GM18861 (cell line): ENCODE measurements around the gene PRDX3.

Experiments
- ATAC-seq: cut with Tn5 transposase; IDR thresholded peaks from one replicate; pipeline ENCODE4 v1.9.1; 2021; ENCODE audit not compliant: unreplicated experiment

PRDX3 gene

DNA sequence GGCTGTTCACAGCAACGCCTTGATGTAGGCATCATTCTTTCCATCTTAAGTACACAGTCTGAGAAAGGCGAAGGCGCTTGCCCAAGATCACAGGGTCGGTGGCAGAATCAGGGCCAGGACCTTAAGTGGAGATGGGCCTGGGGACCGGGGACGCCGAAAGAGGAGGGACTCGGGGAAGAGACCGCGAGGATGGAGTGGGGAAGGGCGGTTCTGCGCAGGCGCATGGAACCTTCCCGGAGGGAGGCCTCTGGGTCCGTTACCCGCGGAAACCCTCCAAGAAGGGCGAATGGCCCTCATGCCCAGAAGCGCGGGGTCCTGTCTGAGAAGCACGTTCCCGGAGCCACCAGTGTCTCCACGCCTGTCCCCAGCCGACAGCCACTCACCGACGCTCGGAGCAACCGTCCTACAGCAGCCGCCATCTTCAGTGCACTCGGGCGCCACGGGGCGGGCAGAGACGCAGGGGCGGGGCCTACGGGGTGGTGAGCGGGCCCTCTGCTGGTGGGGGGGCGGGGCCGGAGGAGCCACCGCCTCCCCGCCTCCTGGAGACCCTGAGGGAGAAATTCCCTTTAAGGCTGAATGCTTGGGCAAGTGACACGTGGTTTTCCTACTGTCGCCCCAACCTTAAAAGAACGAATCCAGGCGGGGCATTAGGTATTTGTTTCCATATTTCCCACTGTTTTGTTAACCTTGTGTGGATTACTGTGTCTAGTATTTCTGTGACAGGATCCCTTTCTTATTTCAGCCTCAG, at the start of gene PRDX3:
Gene PRDX3, minus strand, starts transcription at position 441 of the 748 bp plus-strand sequence. Its CDS starts 22 bp downstream, at position 419.
- ATAC-seq: peak; percentile 71

DNA sequence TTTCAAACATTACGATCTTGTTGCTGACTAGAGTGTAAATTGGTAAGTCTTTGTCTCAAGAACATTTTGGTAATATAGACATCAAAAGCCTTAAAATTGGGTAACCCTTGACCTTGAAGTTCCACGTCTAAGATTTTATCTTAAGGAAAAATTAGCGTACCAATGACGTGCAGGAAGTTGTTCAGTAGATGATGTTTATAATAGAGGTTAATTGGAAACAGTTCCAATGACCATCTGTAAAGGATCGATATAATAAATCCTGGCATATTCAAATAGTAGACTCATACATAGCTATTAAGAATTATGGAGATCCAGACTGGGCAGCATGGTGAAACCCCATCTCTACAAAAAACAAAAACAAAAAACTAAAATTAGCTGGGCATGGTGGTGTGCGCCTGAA, 49.2 kb upstream of the PRDX3 start:
- ATAC-seq: no peak

DNA sequence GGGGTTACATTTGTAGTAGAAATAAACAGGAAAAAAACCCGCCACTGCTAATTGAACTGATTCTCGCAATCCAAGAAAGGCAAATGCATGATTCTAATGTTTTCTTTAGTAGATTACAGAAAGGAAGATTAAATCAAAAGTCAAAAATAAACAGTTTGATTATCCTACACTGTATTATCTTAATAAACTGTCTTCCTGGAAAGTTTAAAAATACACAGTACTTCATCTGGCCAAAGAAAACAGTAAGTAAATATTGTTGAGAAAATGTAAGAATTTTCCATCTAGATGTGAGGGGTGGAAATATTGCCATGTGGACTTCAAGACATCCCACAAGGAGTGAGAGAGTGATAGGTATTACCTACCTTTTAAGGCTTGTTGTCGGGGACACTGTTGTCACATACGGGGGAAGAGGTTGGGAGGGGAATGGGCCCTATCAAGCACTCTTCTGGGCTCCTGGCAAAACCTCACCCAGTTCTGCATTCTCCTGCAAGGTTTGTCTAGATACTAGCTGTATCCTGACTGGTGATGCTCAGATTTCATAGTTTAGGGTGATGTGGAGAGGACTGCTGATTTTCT, 46.6 kb upstream of the PRDX3 start:
- no peak for ATAC-seq

DNA sequence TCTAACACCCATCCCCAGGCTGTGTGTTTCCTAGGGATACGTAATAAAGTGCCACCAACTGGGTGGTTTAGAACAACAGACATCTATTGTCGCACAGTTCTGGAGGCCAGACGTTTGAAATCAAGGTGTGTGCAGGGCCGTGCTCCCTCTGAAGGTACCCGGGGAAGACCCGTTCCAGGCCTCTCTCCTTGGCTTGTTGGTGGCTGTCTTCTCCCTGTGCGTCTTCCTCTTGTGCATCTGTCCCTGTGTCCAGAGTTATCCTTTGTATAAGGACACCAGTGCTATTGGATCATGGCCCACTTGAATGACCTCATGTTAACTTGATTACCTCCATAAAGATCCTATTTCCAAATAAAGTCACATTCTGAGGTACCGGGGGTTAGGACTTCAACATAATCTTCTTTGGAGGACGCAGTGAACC, 44.4 kb upstream of the PRDX3 start:
- no peak for ATAC-seq

DNA sequence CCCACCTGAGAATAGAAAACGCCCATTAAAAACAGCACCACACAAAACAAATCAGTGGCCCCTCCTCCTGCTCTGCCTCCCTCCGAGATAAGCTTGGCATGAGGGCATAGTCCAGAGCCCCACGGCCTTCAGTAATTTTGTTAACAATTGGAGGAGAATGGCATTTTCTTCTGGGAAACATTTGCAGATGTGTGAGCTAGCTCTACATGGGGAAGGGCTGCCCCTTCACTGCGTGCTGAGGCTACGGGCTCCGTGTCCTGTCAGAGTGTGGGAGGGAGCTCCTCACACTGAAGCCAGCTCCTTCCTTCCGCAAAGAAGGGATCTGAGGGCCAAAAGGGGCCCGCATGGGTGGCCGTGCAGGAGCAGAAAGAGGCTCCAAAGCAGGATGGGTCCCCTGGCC, 43.9 kb upstream of the PRDX3 start:
- no peak for ATAC-seq

DNA sequence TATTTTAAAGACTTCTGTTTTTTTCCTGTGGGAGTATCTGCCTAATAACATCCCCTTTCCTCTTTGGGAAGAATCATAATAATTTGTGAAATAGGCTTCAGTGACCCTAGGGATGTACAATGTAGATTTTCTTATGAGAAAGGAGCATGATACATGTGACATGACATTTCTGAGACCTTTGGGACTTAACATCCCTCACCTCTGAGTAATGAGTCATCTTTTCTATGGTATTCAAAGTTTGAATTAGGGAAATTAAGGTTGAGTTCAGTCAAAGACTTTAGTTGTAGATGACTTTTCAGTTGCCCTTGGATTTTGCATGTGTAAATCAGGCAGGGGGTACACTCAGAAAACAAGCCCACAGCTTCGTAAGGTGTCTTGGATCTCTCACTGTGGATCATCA, 43.1 kb upstream of the PRDX3 start:
- ATAC-seq: peak; percentile 46

DNA sequence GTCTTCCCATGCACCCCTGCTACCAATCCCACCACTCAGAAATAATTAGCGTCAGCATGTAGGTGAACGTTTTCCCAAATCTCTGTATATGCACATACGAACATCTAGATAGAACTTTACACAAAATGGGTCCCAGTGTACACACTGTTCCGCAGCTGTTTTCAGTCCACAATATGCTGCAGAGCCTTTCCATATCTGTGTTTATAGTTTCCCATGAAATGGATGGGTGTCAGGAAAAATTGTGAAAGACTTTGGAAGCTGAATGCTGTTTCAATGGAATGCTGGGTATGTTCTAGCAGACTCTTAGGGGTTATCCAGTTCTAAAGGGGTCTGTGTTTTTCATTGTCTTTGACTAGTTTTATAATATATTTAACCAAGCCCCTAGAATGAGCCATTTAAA, 42.6 kb upstream of the PRDX3 start:
- ATAC-seq: no peak

DNA sequence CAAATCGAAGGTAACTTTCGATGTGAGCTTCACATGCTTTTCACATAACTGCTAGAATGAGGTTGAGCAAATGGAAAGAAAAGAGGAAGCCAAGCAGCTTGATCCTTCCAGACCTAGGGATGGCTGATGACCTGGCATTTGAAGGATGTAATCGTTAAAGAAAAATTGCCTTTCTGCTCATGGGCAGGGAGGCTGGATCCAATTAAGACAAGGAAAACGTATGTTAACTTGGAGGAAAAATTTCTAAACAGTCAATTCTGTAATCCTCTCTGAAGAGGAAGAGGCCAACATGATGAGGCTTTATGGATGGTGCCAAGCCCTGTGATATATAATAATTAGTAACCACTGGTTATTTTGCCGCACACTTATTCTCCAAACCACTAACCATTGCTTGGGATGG, 41.3 kb upstream of the PRDX3 start:
- no peak for ATAC-seq

DNA sequence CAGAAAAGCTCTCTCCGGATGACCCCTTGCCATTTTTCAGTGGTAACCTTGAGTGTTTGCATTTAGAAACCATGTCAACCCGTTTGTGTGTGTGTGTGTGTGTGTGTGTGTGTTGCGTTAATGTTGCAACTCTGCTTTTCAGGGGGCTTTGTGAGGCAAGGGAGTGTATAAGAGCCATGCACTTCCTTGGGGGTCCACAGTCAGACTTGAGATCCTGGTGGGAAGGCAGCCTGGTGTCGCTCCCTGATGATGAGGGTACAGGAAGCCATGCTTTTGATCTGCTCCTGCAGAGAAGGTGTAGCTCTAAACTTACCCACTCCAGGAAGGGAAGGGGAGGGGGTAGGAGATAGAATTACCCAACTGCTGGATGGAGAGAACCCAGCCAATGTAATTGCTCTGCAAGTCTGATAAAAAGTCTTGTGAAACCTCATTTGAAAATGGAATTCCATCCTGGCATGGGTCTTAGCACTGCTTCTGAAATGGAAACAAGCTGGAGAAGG, 39.4 kb upstream of the PRDX3 start:
- ATAC-seq: no peak

DNA sequence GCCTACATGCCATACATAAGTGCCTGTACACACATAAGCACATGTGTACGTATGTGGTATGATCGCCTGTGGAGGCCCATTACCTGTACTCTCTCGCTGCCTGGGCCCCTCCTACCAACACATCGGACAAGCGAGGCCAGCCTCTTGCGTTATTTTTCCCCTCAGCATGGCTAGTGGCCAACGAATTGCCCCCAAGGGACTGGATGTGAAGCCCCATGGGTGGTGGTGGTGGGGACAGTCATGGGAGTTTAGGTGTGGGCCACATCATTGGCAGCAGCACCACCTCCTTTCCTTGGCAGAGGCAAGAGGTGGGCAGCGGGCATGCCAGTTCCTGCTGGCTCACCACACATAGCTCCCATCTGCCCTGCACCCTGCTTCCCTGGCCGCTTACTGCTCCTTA, 38.8 kb upstream of the PRDX3 start:
- no peak for ATAC-seq

DNA sequence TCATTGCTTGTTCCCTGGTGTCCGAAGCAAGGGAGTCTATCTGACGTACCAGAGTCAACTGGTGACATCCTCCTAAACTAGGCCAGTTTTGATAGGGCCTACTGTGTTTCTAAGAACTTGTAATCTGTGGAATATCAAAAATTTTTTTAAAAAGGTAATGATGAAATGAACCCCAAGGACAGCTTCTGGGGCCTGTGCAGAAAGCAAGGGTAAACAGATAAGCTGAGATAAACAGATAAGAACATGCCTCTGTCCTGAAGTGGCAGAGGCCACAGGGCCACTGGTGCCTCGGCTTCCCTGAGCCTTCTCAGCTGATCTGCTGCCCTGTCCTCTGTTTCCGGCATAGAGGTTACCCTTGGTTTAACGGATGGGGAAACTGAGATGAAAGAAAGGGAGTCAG, 37.5 kb upstream of the PRDX3 start:
- no peak for ATAC-seq

DNA sequence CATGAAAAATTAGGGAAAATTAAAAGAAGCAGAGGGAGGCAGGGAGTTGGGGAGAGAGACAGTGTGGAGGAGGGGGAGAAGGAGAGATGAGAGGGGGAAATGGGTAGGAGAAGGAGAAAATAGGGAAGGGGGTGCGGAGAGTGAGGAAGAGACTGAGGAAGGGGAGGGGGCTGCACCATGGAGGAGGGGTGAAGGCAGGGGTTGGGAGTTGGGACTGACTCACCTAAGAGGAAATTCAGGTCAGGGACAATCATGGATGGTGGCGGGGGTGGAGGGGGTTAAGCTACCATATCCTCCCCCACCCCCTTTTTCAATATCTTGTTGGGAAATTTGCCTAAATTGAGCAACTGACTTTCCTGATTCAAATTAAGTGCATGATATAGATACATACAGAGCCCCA, 36.8 kb upstream of the PRDX3 start:
- no peak for ATAC-seq

DNA sequence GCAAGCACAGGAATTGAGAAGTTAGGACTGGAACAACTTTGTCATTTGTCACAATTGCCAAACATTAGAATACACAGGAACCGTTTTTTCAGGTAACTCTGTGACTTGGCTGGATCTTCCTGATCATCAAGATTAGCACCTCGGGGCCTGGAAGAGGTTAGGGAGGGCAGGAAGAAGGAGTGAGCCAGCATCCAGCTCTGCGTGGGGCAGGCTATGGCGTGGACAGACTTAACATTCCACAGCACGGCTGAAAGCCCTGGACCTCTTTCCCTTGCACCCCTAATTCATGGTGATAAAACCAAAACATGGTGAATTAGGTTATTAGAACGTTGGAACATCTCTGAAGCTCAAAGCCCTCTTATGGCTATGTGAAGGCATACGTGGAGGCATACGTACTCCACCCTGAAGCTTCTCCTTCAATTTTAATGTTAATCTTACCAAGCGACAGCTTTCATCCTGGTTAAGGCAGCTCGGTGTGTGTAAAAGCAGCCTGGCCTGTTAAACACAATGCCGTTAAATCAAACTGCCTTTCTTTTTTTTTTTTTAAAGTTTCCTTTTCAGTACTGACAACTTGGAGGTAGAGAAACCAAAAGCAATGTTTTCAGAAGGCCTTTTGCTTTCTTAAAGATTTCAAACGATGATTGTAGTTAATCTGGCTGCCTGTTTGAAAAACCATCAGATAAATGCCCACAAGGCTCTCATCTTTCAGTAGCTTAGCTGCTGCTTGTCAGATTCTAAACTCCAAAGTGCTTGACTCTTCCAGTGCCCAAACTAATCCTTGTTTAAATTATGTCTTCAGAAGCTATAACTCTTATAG, 33.2 kb upstream of the PRDX3 start:
- ATAC-seq: no peak

DNA sequence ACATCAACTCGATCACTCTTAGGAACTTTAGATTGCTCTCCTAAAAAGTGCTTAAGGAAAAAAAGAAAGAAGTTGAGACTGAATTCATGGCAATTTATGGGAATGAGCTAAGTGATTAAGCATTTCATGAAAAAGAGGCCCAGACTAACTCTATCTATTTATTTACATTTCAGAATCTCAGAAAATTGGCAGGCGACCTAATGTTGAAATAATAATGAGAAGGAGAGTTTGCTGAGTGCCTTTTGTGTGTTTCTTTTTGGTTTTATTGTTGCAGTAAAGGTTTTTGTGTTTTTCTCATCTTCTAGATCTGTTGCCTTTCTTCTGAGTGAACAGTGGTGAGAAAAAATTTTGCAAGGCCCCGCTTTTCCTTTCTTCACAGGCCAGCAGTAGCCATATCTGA, 32.6 kb upstream of the PRDX3 start:
- ATAC-seq: no peak

DNA sequence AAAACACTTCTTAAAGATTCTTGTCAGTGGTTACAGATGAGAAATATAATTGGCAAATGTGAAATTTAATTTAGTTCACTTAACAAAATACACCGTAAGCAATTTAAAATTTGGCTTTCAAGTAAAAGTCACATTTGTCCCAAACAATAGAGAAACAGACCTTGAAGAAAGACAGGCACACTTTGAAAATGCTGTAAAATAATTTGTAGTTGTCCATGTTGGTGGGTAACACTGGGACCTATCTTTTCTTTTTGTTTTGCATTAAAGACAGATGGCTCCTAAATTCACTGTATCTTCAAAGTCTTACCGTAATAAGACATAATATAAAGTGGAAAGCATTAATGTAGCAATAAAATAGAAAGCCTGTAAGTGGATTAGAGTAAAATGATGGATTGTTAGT, 32.0 kb upstream of the PRDX3 start:
- ATAC-seq: no peak

DNA sequence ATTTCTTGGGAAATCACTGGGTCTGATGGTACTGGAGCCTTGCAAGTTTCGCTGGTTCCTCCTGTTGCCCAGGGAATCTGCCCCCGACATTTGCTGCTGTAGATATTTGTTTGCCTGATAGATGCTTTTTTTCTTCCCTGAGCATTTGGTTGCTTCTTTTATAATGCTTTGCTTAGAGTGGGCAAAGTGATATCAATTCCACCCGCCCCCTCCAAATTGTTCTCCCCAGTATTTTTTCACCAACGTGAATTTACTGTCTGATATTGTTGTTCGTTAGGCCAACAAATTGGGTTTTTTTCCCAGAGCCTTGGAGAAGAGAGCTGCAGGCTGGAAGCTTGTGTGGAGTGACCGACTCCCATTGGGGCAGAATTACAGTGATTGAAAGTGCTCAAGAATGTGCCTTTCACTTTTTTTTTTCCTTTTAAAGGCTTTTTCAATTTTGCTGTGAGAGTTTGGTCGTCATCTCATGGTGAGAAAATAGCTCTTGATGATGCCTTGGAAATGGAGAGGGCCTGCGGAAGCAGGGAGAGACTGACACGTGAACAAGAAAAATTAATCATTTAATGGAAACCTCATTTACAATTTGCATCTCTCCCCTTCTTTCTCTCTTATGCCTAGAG, 31.2 kb upstream of the PRDX3 start:
- no peak for ATAC-seq

DNA sequence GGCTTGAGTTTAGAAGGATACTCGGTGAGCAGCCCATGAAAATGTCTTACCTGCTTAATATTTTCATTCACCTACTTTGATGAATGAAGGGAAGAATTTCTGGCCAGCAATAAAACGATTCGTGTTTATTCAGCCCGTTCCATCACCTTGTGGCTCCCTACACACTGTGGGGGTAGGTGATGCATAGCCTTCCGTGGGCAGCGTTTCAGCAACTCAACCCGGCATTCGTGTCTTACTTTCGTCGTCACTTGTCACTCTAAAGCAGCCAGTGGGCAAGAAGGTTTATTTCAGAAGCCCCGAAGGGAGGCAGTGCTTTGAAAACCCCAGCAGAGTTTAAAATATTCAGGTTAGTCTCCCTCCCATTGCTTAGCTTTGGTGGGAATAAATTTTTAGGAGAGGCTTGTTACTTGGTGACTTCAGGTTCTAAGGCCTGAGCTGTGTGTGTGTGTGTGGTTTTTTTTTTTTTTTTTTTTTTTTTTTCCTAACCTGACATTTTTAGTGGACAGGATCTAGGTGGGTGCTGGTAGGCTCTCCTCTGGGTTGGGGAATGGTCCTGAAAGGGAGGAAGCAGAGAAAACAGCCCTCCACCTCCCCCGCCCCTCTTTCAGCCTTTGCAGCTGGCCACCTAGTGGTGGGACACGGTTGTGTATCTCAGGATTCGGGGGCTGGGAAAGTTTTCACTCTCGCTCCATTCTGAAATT, 30.6 kb upstream of the PRDX3 start:
- ATAC-seq: no peak

DNA sequence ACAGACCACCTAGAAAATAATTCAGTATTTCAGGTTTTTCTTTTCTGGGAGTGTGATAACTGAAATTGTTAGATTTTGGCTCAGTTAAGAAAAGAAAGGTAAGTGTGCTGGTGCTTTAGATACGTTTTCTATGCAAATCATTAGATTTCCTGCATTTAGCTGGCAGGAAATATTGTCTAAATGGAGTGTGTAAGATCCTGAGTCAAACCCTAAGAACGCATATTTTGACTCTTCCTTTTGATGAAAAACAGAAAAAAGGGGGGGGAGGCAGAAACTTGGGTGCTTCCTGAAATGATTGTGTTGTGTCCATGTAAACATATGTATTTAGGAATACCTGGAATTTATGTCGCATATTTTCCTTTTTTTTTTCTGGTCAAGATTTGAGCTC, 29.9 kb upstream of the PRDX3 start:
- no peak for ATAC-seq

DNA sequence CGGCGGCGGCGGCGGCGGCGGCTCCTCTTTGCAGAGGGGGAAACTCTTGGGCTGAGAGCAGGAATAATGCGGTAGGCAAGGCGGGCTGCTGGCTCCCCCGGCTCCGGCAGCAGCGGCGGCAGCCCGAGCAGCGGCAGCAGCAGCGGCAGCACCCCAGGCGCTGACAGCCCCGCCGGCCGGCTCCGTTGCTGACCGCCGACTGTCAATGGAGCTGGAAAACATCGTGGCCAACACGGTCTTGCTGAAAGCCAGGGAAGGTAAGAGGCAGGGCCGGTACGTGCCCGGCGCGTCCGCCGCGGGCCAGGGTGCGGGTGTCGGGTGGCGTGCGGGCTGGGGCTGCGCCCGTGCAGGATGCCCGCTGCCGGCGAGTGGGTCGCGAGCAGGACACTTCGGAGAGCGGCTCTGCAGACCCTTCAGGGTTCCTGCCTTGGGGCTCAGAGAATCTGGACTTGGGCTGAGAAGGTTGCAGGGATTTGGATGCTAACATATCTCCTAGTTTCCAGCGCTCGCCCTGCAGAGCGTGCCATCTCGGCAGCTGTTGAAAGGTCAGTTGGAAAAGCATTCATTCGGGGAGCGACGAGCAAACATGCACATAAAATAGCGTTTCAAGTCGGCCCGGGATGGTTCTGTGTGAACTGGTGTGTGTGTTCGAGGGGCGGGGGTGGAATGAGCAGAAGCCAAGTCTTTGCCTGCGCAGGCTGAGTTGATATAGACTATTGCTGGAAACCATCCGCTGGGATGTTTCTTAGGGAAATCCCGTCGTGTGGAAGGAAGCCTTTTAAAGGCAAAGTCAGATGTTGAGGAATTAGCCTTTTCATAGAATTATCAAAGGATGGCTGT, 29.3 kb upstream of the PRDX3 start:
- ATAC-seq: no peak

DNA sequence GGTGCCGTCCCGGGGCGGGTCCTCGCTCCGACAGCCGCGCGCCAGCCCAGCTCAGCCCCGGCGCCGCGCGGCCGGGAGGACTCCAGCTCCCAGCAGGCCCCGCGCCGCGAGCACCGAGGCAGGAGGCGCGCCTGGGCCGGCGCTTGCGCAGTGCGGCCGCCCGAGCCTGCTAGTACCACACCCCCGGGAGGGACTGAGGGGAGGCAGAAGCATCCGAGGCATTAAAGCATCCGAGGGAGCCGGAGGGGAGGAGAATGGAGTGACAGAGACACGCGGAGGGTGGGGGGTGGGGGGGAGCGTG, 28.7 kb upstream of the PRDX3 start, which contains the start of gene GRK5:
Gene GRK5, plus strand, starts transcription at position 206 of the 301 bp plus-strand sequence. CDS start 347 bp downstream, outside the sequence.
- peak; percentile 79 for ATAC-seq
